Nephron (organoid): Measurements from ENCODE around the gene PEX16.

Experiments used
- H3K27ac Mint-ChIP-seq, 3 experiments: 2 replicates each; pipeline ENCODE4 v1.8.0; 2020; ENCODE audit warnings: mixed read lengths in 3 of 3, mild to moderate bottlenecking in 2 of 3, moderate library complexity in 1 of 3
- H3K27me3 Mint-ChIP-seq: 2 replicates; pipeline ENCODE4 v1.8.0; 2021; ENCODE audit warnings: low read depth, mild to moderate bottlenecking, moderate library complexity, mixed read lengths
- H3K36me3 Mint-ChIP-seq: 2 replicates; pipeline ENCODE4 v1.8.0; 2020; ENCODE audit warnings: low read depth, mixed read lengths
- H3K4me1 Mint-ChIP-seq: 2 replicates; pipeline ENCODE4 v1.8.0; 2020; ENCODE audit warnings: mixed read lengths
- H3K4me3 Mint-ChIP-seq, 3 experiments: 2 replicates each; pipeline ENCODE4 v1.8.0; 2020; ENCODE audit warnings: mild to moderate bottlenecking in 3 of 3, mixed read lengths in 3 of 3, moderate library complexity in 2 of 3
- H3K9me3 Mint-ChIP-seq: 2 replicates; pipeline ENCODE4 v1.8.0; 2020; ENCODE audit warnings: mixed read lengths
- CTCF ChIP-seq, 3 experiments: fragments of 200-600 bp; sonication (generic); IDR thresholded peaks; one replicate each; pipeline ENCODE4 v1.5.0; 2021; ENCODE audit warnings: antibody characterized with exemption in 3 of 3; ENCODE audit not compliant: unreplicated experiment in 3 of 3

Gene PEX16

GRCh38 chr11:45918962-45919675 is 1.4 kb upstream of the PEX16 start:
- TF ChIP-seq CTCF (IDR thresholded peaks at IDR 0.05; ENCODE audit: unreplicated experiment in 3 of 3), result no peak
- peaks cover 15% of the 10 kb centered on the region for H3K4me1 Mint-ChIP-seq

GRCh38 chr11:45918331-45918941 is 759 bp upstream of the PEX16 start:
- Mint-ChIP-seq H3K4me3 (peak overlapping the region; percentile 89 to 97 (median 94)), H3K9me3 (no peaks in the 10 kb centered on the region), H3K27ac (peak overlapping the region; percentile 73 to 97 (median 94)), H3K36me3 (no peaks in the 10 kb centered on the region), H3K27me3 (peaks cover 25% of the 10 kb centered on the region), H3K4me1 (peaks cover 12% of the 10 kb centered on the region)
- no peak for TF ChIP-seq CTCF (IDR thresholded peaks at IDR 0.05; ENCODE audit: unreplicated experiment in 3 of 3)

More at GRCh38 chr11:45918962-45919675, 1.4 kb upstream of the PEX16 start:
- H3K27me3 Mint-ChIP-seq, result peaks cover 31% of the 10 kb centered on the region
- no peaks in the 10 kb centered on the region for H3K9me3 Mint-ChIP-seq
- H3K27ac Mint-ChIP-seq, result peak overlapping the region; percentile 73 to 97 (median 94)
- H3K36me3 Mint-ChIP-seq, result no peaks in the 10 kb centered on the region
- peak overlapping the region; percentile 89 to 97 (median 94) for H3K4me3 Mint-ChIP-seq

GRCh38 chr11:45917286-45917622 is 423 bp downstream of the PEX16 start:
- Mint-ChIP-seq H3K9me3 (no peaks in the 10 kb centered on the region), H3K4me1 (peaks cover 12% of the 10 kb centered on the region), H3K36me3 (no peaks in the 10 kb centered on the region), H3K27ac (peak overlapping the region in 1 of 3 experiments; percentile 97), H3K4me3 (peak overlapping the region; percentile 89 to 97 (median 94)), H3K27me3 (peaks cover 21% of the 10 kb centered on the region)
- no peak for TF ChIP-seq CTCF (IDR thresholded peaks at IDR 0.05; ENCODE audit: unreplicated experiment in 3 of 3)

GRCh38 chr11:45915446-45915845 is 2.2 kb downstream of the PEX16 start:
- H3K4me1 Mint-ChIP-seq, result peaks cover 6% of the 10 kb centered on the region
- H3K27me3 Mint-ChIP-seq, result peaks cover 7% of the 10 kb centered on the region
- TF ChIP-seq CTCF (IDR thresholded peaks at IDR 0.05; ENCODE audit: unreplicated experiment in 3 of 3), result no peak
- H3K4me3 Mint-ChIP-seq, result peak overlapping the region; percentile 34 to 79 (median 70)
- no peaks in the 10 kb centered on the region for H3K9me3 Mint-ChIP-seq
- H3K36me3 Mint-ChIP-seq, result peaks cover 6% of the 10 kb centered on the region
- no peak overlapping the region for H3K27ac Mint-ChIP-seq

- Mint-ChIP-seq H3K36me3 (peaks cover 6% of the 10 kb centered on the region), H3K27me3 (no peaks in the 10 kb centered on the region), H3K9me3 (no peaks in the 10 kb centered on the region), H3K4me3 (peak overlapping the region; percentile 62 to 77 (median 70)), H3K27ac (no peak overlapping the region), H3K4me1 (peaks cover 6% of the 10 kb centered on the region)
- no peak for TF ChIP-seq CTCF (IDR thresholded peaks at IDR 0.05; ENCODE audit: unreplicated experiment in 3 of 3)
Measured at GRCh38 chr11:45913942-45914635, 3.6 kb downstream of the PEX16 start.
